ENCODE data around the gene CYB561. TPM values are rescaled to one million over a fixed set of nuclear protein-coding genes. Genes with fewer than 3 reads are reported as not detected.

CYB561 gene
- total RNA-seq, 2 experiments from 2014 or later = 29.1 to 32.0 TPM

DNA sequence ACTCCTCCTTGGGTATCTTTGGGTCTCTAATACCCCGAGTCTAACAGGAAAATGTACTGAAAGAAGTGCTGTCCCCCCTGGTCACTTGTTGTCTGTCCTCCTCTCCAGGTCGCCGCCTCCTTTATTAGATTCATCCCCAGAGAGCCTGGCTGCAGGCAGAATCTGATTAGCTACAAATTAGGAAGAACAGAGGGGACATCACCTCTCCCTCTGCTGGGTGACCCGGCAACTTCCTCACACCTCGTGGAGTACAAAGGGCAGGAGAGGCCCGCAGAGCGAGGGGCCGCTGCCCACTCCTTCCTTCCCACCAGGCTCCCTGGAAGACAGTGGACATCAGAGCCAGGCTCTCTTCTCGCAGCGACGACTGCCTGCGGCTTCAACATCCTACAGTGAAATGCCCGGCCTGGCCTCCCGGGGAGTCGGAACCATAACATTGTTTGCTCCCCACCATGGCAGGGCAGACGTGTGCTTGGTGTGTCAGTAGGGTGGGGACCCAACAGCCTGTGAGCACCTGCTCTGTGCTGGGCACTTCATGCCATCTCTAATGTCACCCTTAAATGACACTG, 5.3 kb downstream of the CYB561 start:
- Mint-ChIP-seq H3K27ac (peak overlapping the region; percentile 56), H3K4me3 (no peak overlapping the region), H3K27me3 (peaks cover 14% of the 10 kb centered on the region), H3K36me3 (no peaks in the 10 kb centered on the region), H3K9me3 (no peaks in the 10 kb centered on the region), H3K4me1 (peaks cover 15% of the 10 kb centered on the region)
- DNase-seq = no peak
- POLR2A ChIA-PET = interaction anchor here (0.5 to 2.2 kb wide), 3 partner anchors 38 to 254 kb away, joined by 3 to 7 read pairs (median 6); no protein-coding TSS in a partner anchor
- ATAC-seq (ENCODE audit: low read depth) = no peak

DNA sequence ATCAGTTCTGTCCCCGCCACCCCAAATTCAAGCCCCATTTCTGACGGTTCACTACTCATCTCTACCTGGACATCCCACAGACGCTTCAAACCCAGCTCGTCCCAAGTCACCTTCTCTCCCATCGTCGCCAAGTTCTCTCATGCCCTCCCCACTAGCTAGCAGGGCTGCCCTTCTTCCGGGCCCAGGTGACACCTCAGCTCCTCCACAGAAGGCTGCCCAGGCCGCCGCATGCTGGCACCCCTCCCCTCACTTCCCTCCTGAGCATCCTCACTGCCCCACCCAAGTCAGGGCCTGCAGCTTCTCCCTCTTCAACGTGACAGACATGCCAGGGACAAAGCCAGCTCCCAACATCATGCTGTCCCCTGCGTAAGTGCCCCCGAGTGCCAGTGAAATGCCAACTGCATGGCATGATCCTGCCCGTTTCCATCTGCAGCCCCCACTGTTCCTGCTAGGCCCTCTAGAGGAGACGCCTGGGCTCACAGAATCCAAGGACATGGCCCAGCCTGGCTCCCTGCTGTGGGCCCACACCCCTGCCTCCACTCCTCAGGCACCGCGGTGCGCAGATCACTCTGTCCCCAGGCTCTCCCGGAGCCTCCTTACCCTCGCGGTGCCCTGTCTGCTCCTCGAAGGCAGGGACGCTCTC, 5.9 kb downstream of the CYB561 start:
- peaks cover 16% of the 10 kb centered on the region for H3K4me1 Mint-ChIP-seq
- no peaks in the 10 kb centered on the region for H3K36me3 Mint-ChIP-seq
- H3K27me3 Mint-ChIP-seq = peaks cover 13% of the 10 kb centered on the region
- peak overlapping the region; percentile 85 for H3K27ac Mint-ChIP-seq
- no peaks in the 10 kb centered on the region for H3K9me3 Mint-ChIP-seq
- POLR2A ChIA-PET = interaction anchor here (0.7 to 2.2 kb wide), 3 partner anchors 11 to 176 kb away, joined by 3 to 7 read pairs (median 6); no protein-coding TSS in a partner anchor
- DNase-seq (no peak), ATAC-seq (ENCODE audit: low read depth) (peak; percentile 14)
- peak overlapping the region; percentile 61 for H3K4me3 Mint-ChIP-seq

DNA sequence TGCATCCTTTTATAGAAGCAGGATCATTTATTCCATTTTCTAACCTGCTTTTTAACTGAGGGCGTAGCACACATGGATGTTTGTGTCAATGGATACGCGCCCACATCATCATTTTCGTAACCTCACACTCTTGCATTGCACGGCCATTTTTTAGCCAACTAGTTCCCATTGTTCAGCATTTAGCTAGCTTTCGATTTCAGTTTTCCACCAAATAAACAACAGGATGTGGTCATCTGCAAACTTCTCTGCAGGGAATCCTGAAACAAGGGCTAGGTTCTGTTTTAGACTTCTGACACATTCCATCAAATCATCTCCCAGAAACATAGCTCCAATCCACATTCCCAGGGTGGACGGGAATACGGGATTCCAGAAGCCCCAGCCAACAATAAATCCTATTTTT, 6.4 kb downstream of the CYB561 start:
- no peak for DNase-seq
- Mint-ChIP-seq H3K4me3 (peak overlapping the region; percentile 61), H3K4me1 (peaks cover 21% of the 10 kb centered on the region), H3K9me3 (no peaks in the 10 kb centered on the region), H3K36me3 (no peaks in the 10 kb centered on the region), H3K27ac (peak overlapping the region; percentile 85), H3K27me3 (peaks cover 7% of the 10 kb centered on the region)
- POLR2A ChIA-PET = interaction anchor here (0.9 to 2.2 kb wide), 3 partner anchors 11 to 39 kb away, joined by 3 to 6 read pairs (median 3); no protein-coding TSS in a partner anchor
- ATAC-seq (ENCODE audit: low read depth) = no peak

DNA sequence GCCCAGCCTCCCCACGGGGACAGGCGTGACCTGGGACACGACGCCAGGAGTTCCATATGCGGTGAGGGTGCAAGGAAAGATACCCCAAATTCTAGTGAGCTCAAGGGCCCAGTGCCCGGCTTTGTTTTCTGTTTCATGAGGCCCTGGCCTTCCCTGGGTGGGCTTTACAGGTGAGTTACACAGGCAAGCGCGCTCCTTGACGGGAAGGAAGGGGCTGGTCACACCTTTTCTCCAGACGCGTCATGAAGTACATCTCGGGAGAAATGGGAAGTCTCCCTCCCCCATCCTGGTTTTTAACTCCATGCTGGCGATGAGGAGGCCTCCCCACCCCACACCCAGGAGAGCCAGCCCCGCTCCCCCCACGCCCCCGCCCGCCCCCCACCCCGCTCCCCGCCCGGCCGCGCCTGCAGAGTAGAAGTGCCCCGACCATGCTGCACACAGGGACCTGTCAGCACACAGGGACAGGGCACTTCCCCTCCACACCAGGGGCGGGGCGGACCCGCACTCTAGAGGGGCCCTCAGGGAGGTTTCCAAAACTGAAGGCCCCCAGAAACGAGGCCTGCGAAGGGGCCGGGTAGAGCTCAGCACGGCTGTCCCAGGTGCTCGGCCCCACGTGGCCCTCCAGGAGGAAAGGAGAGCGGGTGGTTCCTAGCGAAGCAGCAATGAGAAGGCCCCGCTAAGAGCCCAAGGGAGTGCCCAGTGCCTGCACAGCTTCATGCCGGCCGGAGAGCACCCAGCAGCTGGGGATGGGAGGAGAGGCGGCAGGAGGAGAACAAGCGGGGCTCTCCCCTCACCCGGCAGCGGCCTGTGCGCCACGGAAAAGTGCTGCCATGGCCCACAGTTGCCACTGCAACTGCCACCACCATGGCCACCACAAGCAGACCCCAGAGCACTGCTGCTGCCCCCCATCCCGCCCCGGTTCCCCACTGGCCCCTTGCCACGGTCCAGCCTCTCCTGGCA, 7.7 kb downstream of the CYB561 start:
- H3K4me1 Mint-ChIP-seq = peaks cover 33% of the 10 kb centered on the region
- no peaks in the 10 kb centered on the region for H3K27me3 Mint-ChIP-seq
- DNase-seq (no peak), ATAC-seq (ENCODE audit: low read depth) (no peak)
- POLR2A ChIA-PET = interaction anchor here (1.0 kb wide), 1 partner anchor 11 kb away, joined by 3 read pairs; no protein-coding TSS in a partner anchor
- H3K36me3 Mint-ChIP-seq = no peaks in the 10 kb centered on the region
- no peak overlapping the region for H3K4me3 Mint-ChIP-seq
- H3K9me3 Mint-ChIP-seq = no peaks in the 10 kb centered on the region
- no peak overlapping the region for H3K27ac Mint-ChIP-seq

DNA sequence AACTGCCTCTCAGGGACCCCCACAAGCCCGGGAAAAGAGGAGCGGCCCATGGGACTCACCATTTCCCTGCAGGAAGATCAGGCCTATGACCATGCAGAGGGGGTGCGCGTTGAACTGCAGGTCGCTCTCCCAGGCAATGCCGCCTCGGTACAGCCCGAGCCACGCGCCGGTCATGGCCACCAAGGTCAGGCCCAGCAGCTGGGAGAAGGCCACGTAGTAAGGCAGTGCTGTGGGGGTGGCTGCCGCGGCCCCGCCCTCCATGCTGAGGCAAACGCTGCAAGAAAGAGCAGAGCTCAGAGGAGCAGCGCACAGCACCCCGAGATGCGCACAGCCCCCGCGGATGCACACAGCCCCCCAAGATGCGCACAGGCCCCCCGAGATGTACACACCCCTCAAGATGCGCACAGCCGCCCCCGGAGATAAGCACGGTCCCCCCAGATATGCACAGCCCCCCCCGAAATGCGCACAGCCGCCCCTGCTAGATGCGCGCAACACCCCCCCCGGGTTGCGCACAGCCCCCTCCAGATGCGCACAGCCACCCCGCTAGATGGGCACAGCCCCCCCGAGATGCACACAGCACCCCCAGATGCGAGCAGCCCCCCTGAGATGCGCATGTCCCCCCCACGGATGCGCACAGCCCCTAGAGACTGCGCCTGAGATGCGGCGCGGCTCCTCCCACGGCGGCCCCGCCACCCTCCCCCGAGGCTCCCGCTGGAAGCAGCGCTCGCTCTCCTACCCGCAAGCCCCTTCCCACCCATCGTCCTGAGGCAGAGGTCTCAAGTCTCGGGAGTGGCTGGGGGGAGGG, 8.6 kb downstream of the CYB561 start:
- DNase-seq (no peak), ATAC-seq (ENCODE audit: low read depth) (no peak)
- Mint-ChIP-seq H3K27me3 (no peaks in the 10 kb centered on the region), H3K4me1 (peaks cover 39% of the 10 kb centered on the region), H3K9me3 (no peaks in the 10 kb centered on the region), H3K4me3 (no peak overlapping the region), H3K36me3 (no peaks in the 10 kb centered on the region), H3K27ac (no peak overlapping the region)
- POLR2A ChIA-PET = interaction anchor here (1.0 kb wide), 1 partner anchor 10 kb away, joined by 3 read pairs; no protein-coding TSS in a partner anchor

DNA sequence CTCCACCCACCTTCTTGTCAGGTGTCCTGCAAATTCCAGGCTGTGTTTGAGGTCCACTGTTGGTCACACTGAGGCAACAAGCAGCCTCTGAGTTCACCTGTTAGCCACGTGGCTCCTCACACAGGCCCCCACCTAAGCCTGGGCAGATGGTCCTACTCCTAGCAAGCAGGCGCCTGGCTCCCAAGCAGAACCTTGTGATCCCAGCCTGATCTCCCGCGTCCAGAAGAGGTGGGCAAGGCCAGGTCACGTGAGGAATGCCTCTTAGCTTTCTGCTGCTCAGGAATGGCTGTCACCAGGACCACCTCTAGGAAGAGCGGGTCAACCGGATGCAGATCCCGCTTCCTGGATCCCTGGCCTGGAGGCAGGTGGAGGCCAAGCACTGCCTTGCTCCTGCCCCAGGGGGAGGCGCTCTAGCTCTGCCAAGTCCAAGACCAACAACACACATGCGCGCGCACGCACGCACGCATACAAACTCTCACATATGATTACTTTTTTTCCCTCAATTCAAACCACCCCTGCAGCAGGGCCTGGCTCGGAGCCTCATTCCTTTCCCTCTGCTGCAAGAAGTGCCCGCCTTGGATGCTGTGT, 9.5 kb downstream of the CYB561 start:
- no peaks in the 10 kb centered on the region for H3K27me3 Mint-ChIP-seq
- peaks cover 39% of the 10 kb centered on the region for H3K4me1 Mint-ChIP-seq
- no peaks in the 10 kb centered on the region for H3K36me3 Mint-ChIP-seq
- DNase-seq = no peak
- POLR2A ChIA-PET = interaction anchor here (0.9 to 1.5 kb wide), 3 partner anchors 10 to 304 kb away, joined by 3 read pairs; no protein-coding TSS in a partner anchor
- ATAC-seq (ENCODE audit: low read depth) = no peak
- no peak overlapping the region for H3K27ac Mint-ChIP-seq
- no peak overlapping the region for H3K4me3 Mint-ChIP-seq
- H3K9me3 Mint-ChIP-seq = no peaks in the 10 kb centered on the region

DNA sequence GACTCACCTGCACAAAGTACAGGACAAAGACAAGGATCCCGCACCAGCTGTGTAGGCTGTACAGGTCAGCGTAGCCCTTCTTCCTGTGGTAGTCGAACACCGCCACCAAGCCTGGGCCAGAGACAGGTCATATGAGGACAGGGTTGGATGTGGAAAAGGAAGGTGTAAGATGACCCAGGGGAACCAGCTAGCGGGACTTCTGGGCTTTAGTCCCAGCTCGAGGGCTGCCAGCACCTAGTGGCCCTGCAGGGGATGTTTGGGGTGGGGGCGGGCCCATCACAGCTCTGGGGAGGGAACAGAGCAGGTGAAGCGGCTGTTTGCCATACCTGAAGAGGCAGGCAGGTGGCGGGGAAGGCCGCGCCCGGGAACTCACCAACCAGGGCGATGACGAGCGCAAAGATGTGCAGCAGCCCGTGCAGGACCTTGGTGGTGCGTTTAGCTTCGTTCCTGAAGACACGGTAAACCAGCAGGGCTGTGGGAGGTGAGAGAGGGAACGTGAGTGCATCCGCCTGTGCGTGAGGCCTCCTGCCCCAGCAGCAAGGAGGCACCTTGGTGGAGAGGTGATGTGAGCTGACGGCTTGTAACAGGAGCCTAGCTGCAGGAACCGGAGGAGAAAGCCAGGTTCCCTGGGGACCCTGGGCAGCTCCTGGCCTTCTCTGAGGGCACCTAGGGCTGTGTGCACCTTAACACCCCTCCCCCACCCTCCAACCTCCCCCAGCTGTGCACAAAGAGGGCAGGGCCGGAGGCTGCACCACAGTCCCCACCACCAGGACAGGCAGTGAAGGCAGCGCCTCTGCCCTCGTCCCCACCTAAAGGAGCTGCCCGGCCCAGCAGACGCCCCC, 10.2 kb downstream of the CYB561 start:
- ATAC-seq (ENCODE audit: low read depth) (no peak), DNase-seq (no peak)
- H3K27me3 Mint-ChIP-seq = no peaks in the 10 kb centered on the region
- H3K9me3 Mint-ChIP-seq = no peaks in the 10 kb centered on the region
- POLR2A ChIA-PET = interaction anchor here (0.9 to 1.7 kb wide), 7 partner anchors 9 to 305 kb away, joined by 3 to 6 read pairs (median 4); no protein-coding TSS in a partner anchor
- no peaks in the 10 kb centered on the region for H3K36me3 Mint-ChIP-seq
- peak overlapping the region; percentile 61 for H3K27ac Mint-ChIP-seq
- H3K4me3 Mint-ChIP-seq = no peak overlapping the region
- peaks cover 39% of the 10 kb centered on the region for H3K4me1 Mint-ChIP-seq

DNA sequence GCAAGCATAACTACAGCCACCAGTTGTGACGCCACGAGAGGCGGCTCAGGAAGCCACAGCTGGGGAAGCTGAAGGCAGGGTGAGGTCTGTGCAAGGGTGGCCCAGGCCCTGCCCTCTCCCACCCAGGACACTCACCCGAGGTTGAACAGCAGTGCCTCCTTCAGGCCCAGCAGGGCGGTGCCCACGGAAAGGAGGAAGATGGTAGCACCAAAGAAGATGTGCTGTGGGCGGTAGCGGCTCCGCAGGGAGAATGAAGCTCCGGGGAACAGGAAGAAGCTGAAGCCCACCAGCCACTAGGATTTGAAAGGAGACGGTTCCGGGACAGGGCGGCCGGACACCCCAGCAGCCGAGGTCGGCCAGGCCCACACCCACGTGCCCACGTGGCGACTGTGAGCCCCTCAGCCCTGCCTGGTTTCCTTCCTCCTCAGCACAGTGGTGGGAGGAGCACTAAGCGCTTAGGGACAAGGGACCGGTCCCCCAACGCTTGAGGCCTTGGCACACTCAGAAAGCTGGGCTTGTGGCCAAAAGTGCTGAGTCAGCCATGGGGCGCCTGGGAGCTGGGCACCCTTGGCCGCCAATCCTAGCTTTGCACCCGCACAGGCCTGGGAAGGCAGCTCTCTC, 11.0 kb downstream of the CYB561 start:
- peak overlapping the region; percentile 90 for H3K27ac Mint-ChIP-seq
- H3K36me3 Mint-ChIP-seq = no peaks in the 10 kb centered on the region
- H3K4me1 Mint-ChIP-seq = peaks cover 34% of the 10 kb centered on the region
- H3K27me3 Mint-ChIP-seq = no peaks in the 10 kb centered on the region
- peak overlapping the region; percentile 49 for H3K4me3 Mint-ChIP-seq
- DNase-seq (peak; percentile 68), ATAC-seq (ENCODE audit: low read depth) (peak; percentile 93)
- POLR2A ChIA-PET = interaction anchor here (0.6 to 1.7 kb wide), 10 partner anchors 9 to 306 kb away, joined by 3 to 8 read pairs (median 4); no protein-coding TSS in a partner anchor
- no peaks in the 10 kb centered on the region for H3K9me3 Mint-ChIP-seq

DNA sequence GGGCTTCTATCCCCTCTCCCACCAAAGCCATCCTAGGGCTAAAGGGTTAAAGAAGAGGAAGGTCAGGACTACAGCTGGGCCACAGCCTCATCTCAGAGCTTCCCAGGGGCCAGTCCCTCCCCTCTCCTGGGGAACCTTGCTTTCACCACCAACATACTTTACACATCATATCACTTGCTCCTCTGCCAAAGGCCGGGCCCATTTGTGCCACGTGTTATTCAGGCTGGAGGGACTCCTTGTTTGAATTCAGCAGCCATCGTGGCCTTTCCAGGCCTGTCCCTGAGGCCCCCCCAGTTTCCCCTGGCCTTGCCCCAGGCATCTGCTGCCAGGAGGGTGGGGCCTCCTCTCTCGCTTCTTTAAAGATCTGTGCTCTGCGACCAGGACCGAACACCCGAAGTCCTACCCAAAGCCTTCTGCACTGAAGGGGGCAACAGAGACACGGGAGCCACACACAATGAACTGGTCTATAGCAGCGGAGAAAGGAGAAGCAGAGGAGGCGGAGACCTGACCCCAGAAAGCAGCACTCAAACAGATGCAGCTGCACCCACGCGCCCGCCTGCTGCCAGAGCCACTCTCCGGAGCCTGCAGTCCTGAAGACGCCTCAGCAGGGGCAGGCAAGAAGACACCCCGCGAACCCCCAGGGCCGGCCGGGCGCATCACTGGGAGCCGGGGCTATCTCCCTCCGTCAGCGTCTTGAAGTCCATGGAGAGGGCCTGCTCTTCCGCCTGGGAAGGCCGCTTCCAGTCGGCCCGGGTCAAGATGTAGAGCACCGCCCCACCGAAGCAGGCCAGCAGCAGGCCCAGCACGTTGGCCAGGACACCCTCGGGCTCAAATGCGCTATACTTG, 12.1 kb downstream of the CYB561 start:
- Mint-ChIP-seq H3K4me1 (peaks cover 29% of the 10 kb centered on the region), H3K27me3 (no peaks in the 10 kb centered on the region), H3K9me3 (no peaks in the 10 kb centered on the region), H3K4me3 (peak overlapping the region; percentile 13), H3K36me3 (no peaks in the 10 kb centered on the region), H3K27ac (peak overlapping the region; percentile 90)
- ATAC-seq (ENCODE audit: low read depth) (no peak), DNase-seq (no peak)
- POLR2A ChIA-PET = interaction anchor here (0.9 to 1.7 kb wide), 6 partner anchors 11 to 267 kb away, joined by 3 to 8 read pairs (median 5); no protein-coding TSS in a partner anchor

DNA sequence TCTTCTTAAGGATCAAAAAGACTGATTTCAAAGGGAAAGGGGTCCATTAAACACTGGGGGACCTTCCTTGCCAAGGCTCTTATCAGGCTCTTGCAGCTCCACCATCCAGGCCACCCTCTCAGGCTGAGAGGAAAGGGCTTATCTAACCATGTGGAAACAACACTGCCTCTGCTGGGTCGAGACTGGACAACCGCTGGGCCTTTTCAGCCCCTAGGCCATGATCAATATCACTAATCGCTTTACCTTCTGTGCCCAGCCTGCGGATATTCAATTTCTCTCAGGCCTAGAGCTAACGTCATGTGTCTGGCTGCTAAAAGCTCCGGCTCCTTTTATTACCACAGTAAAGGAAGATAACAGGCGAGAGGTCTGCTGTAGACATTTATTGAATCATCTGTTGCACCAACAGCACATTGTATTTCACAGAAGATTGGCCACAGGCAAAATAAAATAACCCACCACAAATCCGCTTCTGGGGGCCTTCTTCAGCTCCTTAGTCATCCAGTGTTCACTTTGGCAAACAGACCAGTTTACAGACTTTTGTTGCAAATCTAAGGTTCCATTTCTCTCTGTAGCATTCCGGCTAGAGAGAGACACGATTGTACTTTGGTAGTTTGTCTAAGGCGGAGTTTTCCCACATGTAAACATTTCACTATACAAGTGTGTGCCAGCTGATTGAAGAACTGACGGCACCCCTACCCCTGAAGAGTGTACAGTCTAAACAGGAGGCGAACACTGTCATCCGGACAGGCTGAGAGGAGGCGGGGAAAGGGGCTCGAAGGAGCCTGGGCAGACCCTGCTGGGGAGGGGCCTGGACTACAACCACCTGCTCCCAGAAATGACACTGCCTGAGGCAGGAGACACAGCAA, 13.9 kb downstream of the CYB561 start:
- Mint-ChIP-seq H3K36me3 (no peaks in the 10 kb centered on the region), H3K27ac (no peak overlapping the region), H3K27me3 (no peaks in the 10 kb centered on the region), H3K4me1 (peaks cover 42% of the 10 kb centered on the region), H3K9me3 (no peaks in the 10 kb centered on the region), H3K4me3 (no peak overlapping the region)
- POLR2A ChIA-PET = interaction anchor here (1.1 to 1.2 kb wide), 2 partner anchors 12 to 46 kb away, joined by 3 read pairs; no protein-coding TSS in a partner anchor
- no peak for DNase-seq
- no peak for ATAC-seq (ENCODE audit: low read depth)
